ENCODE measurements around the gene SUSD3.

Gene SUSD3

DNA sequence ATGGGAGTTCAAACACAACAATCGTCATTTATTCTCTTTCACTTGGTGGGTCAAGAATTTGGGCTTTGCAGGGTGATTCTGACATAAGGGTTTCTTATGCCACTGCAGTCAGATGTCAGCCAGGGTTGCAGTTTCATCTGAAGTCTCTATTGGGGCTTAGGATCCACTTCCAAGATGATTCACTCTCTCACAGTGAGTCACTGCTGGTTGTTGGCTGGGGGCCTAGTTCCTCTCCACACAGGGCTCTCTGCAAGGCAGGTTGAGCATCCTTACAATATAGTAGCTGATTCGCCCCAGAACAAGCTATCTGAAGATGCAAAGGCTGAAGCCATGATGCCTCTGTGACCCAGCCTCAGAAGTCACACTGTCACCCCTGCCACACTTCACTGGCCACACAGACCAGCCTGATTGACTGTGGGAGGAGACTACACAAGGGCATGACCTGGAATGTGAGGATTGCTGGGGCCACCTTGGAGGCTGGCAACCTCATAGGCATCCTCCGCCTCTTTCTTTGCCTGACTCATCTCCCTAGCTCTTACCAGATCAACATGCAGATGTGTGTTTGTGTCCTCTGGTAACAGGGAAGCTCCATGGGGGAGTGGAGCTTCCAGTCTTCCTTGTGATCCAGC lies 33.1 kb downstream of the SUSD3 start:
- peak; percentile 43 for DNase-seq
- CTCF ChIA-PET = interaction anchor here (1.0 kb wide), 1 partner anchor 18 kb away, joined by 3 read pairs; no protein-coding TSS in a partner anchor
- H3K27me3 Mint-ChIP-seq = no peaks in the 10 kb centered on the region
- H3K4me1 Mint-ChIP-seq = peaks cover 60% of the 10 kb centered on the region
- no peak overlapping the region for H3K4me3 Mint-ChIP-seq
- peak overlapping the region; percentile 98 for H3K27ac Mint-ChIP-seq
- H3K36me3 Mint-ChIP-seq = peaks cover 54% of the 10 kb centered on the region
- peaks cover 17% of the 10 kb centered on the region for H3K9me3 Mint-ChIP-seq

DNA sequence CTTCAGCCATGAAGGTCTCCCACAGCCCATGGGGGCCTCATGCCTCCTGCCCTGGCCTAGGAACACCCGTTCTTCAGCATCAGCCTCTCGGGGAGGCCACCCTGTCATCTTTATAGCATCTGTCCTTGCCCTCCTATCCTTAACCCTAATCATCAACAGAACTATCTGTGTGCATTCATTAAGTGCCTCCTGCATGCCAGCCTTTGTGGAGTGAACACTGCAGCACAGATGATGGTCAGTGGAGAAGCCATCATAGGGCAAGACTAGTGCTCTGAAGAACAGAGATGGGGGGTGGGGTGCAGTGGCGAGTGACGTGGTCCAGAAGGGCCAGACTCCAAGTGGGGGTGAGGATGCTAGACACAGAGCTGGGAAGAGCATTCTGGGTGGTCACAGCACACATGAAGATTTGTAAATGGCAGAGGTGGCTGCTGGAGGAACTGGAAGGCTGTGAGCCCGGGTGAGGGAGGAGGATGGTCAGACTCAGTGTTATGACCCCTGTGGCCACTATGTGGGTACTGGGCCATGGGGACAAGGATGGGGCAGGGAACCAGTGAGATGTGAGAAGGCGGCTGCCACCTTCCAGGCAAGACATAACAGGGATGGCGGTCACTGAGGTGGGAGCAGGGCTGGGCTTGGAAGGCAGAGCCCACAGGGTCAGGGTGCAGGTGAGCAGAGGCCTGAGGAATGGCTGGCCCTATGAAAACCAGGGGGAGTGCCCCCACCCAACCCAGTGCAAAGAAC lies 33.9 kb downstream of the SUSD3 start:
- H3K4me3 Mint-ChIP-seq = no peak overlapping the region
- CTCF ChIA-PET = no interaction called here

DNA sequence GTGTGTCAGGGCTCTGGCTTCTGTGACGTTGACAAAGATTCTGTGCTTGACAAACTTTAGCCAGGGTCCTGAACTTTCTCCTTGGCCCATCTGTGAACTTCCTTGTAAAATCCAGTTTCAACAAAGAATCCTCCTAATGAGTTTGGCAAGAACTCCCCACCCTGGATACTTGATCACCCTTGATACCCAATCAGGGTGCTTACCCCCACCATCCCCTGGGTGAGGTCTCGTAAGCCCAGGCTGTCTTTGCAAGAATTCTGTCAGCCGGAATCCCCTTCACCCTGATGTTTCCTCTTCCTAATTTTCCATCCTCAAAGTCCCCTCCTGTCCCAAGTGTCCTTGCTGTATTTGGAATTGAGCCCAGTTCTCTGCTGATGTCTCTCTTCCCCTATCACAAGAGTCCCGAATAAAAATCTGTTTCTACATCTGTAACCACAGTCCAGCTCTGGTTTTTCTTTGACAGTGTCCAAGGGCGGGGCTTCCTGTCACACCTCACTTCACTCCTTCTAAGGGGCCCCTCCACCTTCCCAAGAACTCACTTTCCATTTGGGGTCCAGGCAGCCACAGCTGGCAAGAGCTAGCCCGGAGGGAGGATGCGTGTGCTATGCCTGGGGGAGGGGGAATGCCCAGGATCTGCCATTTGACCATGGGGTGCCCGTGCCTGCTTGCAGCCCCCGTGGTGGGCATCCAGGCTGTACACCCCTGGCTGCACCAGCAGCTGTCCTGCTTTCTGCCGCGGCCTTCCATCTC lies 34.8 kb downstream of the SUSD3 start:
- no peaks in the 10 kb centered on the region for H3K27me3 Mint-ChIP-seq
- peaks cover 68% of the 10 kb centered on the region for H3K4me1 Mint-ChIP-seq
- peak; percentile 42 for DNase-seq
- peaks cover 17% of the 10 kb centered on the region for H3K9me3 Mint-ChIP-seq
- peak overlapping the region; percentile 98 for H3K27ac Mint-ChIP-seq
- CTCF ChIA-PET = no interaction called here
- peak overlapping the region; percentile 32 for H3K4me3 Mint-ChIP-seq
- H3K36me3 Mint-ChIP-seq = peaks cover 39% of the 10 kb centered on the region

More for the DNA sequence above, 33.9 kb downstream of the SUSD3 start:
- Mint-ChIP-seq H3K4me1 (peaks cover 59% of the 10 kb centered on the region), H3K9me3 (peaks cover 17% of the 10 kb centered on the region), H3K27me3 (no peaks in the 10 kb centered on the region), H3K36me3 (peaks cover 46% of the 10 kb centered on the region), H3K27ac (peak overlapping the region; percentile 98)
- peak; percentile 18 for DNase-seq

DNA sequence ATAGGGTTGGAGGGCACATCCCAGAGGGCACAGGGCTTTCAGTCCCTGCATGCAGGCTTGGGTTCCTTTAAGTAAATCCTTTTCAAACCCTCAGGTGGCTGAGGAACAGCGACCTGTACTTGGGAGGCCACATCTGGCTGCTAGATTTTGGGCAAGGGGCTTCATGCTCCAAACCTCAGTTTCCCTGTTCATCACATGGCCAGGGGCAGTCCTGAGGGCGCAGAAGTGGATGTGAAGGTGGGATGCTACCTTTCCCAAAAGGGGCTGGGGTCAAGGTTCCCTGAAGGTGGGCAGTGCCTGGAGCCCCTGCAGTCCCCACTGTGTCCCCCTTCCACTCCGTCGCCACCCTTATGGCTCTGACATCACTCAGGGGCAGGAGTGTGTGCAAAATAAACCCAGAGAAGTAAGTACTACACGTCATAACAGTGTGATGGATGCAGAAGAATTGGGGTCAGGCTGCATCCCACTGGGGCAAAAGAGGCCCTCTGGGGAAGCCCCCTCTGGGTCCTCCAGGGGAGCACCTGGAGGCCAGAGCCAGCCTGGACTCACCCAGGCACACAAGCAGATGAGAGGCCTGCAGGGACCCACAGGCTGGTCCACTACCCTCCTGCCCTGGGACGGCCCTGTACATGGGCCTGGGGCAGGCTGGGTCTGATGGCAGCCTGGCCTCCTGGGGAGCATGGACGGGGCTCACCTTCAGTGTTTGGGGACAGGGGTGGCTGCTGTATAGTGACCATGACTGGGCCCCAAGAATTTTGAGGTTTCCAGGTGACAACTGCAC lies 35.6 kb downstream of the SUSD3 start:
- peaks cover 34% of the 10 kb centered on the region for H3K36me3 Mint-ChIP-seq
- peaks cover 75% of the 10 kb centered on the region for H3K4me1 Mint-ChIP-seq
- CTCF ChIA-PET = interaction anchor here (0.7 to 1.2 kb wide), 3 partner anchors 11 to 29 kb away, joined by 3 to 7 read pairs (median 4); no protein-coding TSS in a partner anchor
- peak overlapping the region; percentile 98 for H3K27ac Mint-ChIP-seq
- H3K9me3 Mint-ChIP-seq = peaks cover 17% of the 10 kb centered on the region
- peak; percentile 25 for DNase-seq
- no peaks in the 10 kb centered on the region for H3K27me3 Mint-ChIP-seq
- H3K4me3 Mint-ChIP-seq = peak overlapping the region; percentile 83

DNA sequence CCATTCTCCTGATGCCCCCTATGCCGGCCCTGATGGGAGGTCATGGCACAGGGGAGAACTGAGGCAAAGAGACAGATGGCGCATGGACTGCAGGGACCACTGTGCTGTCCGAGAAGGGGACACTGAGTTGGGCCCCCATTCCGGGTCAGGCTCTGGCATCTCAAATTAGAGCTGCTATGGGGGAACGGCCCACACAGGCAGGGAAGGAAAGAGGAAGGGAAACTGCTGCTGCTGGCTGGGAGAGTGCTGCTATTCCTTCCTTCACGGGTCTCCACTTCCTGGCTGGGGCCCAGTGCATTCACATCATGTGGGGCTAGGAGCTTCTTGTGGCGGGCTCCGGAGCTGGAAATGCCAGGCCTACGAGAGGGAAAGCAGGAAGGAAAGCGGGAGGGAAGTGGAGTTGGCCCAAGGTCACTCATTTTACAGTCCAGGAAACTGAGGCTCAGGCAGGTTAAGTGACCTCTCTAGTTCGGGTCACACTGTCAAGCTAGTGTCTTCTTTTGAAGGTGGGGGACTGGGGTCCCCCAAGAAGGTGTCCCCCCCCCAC lies 36.2 kb downstream of the SUSD3 start:
- peaks cover 32% of the 10 kb centered on the region for H3K36me3 Mint-ChIP-seq
- H3K27ac Mint-ChIP-seq = peak overlapping the region; percentile 98
- peaks cover 17% of the 10 kb centered on the region for H3K9me3 Mint-ChIP-seq
- H3K4me3 Mint-ChIP-seq = peak overlapping the region; percentile 83
- no peaks in the 10 kb centered on the region for H3K27me3 Mint-ChIP-seq
- peak; percentile 49 for DNase-seq
- peaks cover 78% of the 10 kb centered on the region for H3K4me1 Mint-ChIP-seq
- CTCF ChIA-PET = interaction anchor here (0.7 to 1.2 kb wide), 3 partner anchors 12 to 30 kb away, joined by 3 to 7 read pairs (median 4); no protein-coding TSS in a partner anchor

DNA sequence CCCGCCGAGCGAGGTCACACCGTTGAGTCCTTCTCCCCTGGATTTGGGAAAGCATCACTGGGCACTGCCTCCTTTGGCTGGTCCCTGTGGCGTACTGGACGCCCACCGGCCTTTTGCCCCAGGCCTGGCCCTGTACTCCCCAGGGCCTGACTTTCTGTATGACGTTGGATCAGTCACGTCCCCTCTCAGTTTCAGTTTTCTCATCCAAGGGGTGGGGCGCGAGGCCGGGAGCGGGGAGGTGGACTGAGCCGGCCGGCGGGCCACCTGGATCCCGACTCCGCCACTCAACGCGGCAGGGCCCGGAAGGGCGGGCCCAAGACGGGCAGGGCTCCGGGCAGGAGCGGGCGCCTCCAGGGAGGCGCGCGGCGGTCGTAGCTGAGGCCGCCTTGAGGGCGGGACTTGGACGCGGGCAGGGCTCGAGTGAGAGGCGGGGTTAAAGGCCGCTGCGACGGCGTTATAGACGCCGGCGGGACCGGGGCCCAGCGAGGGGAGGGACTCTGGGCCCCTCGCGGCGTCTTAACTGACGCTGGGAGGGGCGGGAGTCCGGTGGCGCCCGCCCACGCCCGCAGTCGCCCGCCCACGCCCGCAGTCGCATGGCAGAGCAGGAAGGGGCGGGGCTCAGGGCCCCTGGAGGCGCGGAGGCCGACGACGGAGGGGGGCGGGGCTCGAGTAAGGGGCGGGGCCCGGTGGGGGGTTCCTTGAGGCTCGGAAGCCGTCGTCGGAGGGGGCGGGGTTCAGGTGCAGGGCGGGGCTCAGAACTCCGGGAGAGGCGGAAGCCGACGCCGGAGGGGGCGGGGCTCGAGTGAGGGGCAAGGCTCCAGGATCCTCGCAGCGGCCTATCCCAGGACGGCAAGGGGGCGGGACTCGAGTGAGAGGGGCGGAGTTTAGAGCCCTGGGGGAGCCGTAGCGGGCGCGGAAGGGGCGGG lies 37.0 kb downstream of the SUSD3 start:
- Mint-ChIP-seq H3K9me3 (peaks cover 14% of the 10 kb centered on the region), H3K36me3 (peaks cover 26% of the 10 kb centered on the region), H3K27me3 (no peaks in the 10 kb centered on the region), H3K4me3 (peak overlapping the region; percentile 83), H3K27ac (peak overlapping the region; percentile 98), H3K4me1 (peaks cover 77% of the 10 kb centered on the region)
- DNase-seq = peak; percentile 100
- CTCF ChIA-PET = interaction anchor here (0.7 to 1.2 kb wide), 3 partner anchors 12 to 31 kb away, joined by 3 to 7 read pairs (median 4); no protein-coding TSS in a partner anchor

DNA sequence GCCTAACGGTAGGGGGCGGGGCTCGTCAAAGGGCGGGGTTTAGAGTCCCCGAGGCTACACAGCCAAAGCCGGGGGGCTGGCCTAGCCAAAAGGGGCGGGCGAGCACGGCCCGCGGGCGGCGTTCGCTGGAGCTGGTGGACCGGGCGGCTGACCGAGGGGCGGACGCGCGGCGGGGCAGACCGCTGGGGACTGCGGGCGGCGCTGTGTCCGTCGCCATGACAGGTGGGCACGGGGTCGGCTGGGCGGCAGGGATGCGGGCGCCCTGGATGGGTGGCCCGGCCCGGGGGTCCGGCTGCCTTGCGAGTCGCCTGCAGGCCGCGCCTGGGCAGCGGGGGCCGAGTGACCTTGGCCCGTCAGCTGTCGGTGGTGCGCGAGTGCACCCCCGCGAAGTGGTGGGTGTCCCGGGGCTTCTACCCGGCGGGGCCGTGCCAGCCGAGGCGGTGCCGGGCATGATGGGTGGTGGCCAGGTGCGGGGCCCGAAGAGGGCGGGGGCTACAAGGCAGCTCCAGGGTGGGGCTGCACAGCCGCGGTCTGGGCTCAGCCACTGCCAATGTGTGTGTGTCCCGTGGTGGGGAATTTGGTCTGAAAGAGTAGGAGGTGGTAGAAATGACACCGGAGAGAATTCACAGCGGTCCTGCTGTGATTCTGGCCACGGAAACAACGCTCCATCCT lies 37.8 kb downstream of the SUSD3 start, which contains the start of gene CARD19:
TSS of gene CARD19 (plus strand) at position 87 of the 672 bp plus-strand sequence. CDS start at position 216, 129 bp downstream.
- DNase-seq = peak; percentile 70
- no peaks in the 10 kb centered on the region for H3K27me3 Mint-ChIP-seq
- peaks cover 10% of the 10 kb centered on the region for H3K9me3 Mint-ChIP-seq

DNA sequence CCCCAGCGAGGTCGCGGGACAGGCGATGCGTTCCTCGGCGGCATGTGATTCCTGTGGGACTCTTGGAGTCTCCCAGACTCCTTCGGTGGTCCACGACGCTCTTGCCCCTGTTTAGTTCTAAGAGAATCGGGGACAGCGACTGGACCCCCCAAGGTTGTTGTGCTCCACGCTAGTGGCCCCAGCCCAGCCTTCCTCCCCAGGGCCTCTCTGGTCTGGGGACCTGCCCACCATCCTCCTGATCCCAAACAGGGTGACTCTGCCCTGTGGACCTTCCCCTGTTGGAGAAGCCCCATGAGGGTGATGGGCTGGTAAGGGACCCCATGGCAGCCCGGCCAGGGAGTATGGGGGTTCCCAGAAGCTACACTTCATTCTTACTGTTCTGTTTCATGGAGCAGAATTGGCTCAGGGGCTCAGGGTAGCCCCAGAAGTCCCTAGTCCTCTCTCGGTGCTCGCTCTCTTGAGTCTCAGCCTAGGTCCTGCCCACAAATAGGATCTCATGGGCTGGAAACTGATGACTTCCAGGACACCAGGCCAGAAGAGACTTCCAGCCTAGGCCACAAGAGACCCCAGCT lies 38.4 kb downstream of the SUSD3 start:
- Mint-ChIP-seq H3K9me3 (peaks cover 4% of the 10 kb centered on the region), H3K27me3 (no peaks in the 10 kb centered on the region), H3K4me3 (peak overlapping the region; percentile 83), H3K27ac (peak overlapping the region; percentile 93), H3K4me1 (peaks cover 69% of the 10 kb centered on the region), H3K36me3 (peaks cover 25% of the 10 kb centered on the region)
- DNase-seq = no peak
- CTCF ChIA-PET = interaction anchor here (0.7 to 2.9 kb wide), 4 partner anchors 11 to 142 kb away, joined by 3 to 20 read pairs (median 4); no protein-coding TSS in a partner anchor

More for the DNA sequence above, 37.8 kb downstream of the SUSD3 start, which contains the start of gene CARD19:
- Mint-ChIP-seq H3K27ac (peak within 1 kb of the TSS; percentile 98), H3K36me3 (peaks cover 28% of the 10 kb centered on the region), H3K4me3 (peak within 1 kb of the TSS; percentile 83), H3K4me1 (peaks cover 75% of the 10 kb centered on the region)
- CTCF ChIA-PET = interaction anchor here (1.0 kb wide), 1 partner anchor 92 kb away, joined by 4 read pairs; no protein-coding TSS in a partner anchor

DNA sequence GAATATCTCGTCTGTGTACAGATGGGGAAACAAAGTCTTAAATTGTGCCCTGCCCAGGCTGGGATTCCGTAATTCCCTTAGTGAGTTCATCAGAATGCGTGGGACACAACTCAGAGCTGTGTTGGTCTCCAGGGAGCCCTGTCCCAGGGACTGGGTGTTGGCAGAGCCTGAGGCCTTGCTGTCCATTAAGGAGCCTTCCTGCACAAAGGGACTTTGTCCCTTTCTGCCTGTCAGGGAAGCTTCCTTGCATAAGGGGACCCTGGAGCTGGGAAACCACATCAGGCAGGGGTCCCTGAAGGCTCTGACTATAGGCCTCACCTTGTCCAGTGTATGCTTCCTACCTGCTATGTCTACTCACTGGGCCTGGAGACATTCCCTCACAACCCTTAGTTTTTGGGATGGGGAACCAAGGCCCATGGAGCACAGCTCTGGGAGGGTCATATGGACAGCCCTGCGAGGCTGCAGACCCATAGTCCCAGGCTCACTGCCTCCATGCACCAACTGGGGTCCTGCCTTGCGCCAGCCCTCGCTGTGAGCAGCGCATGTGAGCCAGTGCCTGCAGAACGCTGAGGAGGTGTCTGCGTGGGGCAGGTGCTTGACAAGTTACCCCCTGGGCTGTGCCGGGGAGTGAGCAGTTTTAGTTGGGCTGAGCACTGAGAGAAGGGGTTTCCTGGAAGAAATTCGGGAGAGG lies 39.2 kb downstream of the SUSD3 start:
- H3K9me3 Mint-ChIP-seq = no peaks in the 10 kb centered on the region
- H3K4me3 Mint-ChIP-seq = peak overlapping the region; percentile 83
- no peaks in the 10 kb centered on the region for H3K27me3 Mint-ChIP-seq
- peak; percentile 25 for DNase-seq
- peak overlapping the region; percentile 93 for H3K27ac Mint-ChIP-seq
- H3K4me1 Mint-ChIP-seq = peaks cover 67% of the 10 kb centered on the region
- peaks cover 26% of the 10 kb centered on the region for H3K36me3 Mint-ChIP-seq
- CTCF ChIA-PET = interaction anchor here (0.7 to 2.9 kb wide), 5 partner anchors 11 to 143 kb away, joined by 3 to 20 read pairs (median 4); no protein-coding TSS in a partner anchor

DNA sequence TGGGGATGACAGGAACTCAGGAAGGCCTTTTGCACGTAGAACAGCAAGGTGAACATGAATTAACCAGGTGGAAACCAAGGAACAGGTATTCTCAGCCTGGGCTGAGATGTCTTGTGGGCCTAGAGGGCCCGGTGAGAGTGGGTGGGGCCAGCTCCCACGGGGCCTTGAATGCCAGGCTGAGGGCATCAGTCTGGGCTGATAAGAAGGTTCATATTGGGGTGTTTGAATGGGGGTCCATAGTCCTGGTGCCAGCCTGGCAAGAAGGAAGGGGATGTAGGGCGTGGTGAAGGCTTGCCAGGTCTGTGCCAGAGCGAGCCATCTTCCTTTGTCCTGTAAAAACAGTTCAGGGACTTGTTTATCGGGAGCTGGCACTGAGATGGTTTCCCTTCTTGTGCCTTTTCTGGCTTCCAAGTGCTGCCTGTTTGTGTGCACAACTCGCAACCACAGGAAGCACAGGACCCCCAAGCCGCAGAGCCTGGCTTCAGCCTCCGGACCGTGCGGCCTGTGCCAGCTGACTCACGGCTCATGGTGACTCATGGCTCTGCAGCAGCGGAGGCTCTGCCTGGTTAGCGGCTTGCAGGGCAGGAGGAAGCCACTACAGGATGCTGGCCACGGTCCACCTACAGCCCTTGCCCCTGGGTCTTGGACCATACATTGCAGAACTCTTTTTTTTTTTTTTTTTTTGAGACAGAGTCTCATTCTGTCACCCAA lies 39.9 kb downstream of the SUSD3 start:
- CTCF ChIA-PET = interaction anchor here (0.9 to 2.9 kb wide), 5 partner anchors 10 to 144 kb away, joined by 3 to 20 read pairs (median 3); no protein-coding TSS in a partner anchor
- Mint-ChIP-seq H3K27me3 (no peaks in the 10 kb centered on the region), H3K4me3 (peak overlapping the region; percentile 83), H3K9me3 (peaks cover 4% of the 10 kb centered on the region), H3K4me1 (peaks cover 65% of the 10 kb centered on the region), H3K27ac (peak overlapping the region; percentile 93), H3K36me3 (peaks cover 29% of the 10 kb centered on the region)
- peak; percentile 66 for DNase-seq

Data from activated naive CD4-positive, alpha-beta T cell treated with anti-CD3 and anti-CD28 coated beads, Interleukin-2, amount 10 ng/mL, durations not matched to agents 7 days and 5 days (primary cell).